GM18517 (cell line): Measurements from ENCODE around the gene TIPIN.
"Not testable (repeated sequence)": the region's sequence is repeated elsewhere in the genome, so short reads cannot be mapped to it uniquely, and the experiment has no call there.

Experiments
- ATAC-seq: cut with Tn5 transposase; IDR thresholded peaks from one replicate; pipeline ENCODE4 v1.9.1; 2021; ENCODE audit warnings: mild to moderate bottlenecking, moderate library complexity; ENCODE audit not compliant: unreplicated experiment

The TIPIN gene

DNA sequence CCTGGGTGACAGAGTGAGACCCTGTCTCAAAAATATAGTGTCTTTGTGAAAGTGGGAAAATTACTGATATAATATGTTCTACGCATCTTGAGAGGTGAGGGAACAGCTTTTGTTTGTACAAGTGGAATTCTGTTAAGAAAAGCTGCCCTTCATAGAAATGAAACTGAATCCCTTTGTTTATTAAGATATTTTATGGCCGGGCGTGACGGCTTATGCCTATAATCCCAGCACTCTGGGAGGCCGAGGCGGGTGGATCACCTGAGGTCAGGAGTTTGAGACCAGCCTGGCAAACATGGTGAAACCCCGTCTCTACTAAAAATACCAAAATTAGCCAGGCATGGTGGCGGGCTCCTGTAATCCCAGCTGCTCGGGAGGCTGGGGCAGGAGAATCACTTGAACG lies 52.1 kb downstream of the TIPIN start:
- not testable (repeated sequence) for ATAC-seq

DNA sequence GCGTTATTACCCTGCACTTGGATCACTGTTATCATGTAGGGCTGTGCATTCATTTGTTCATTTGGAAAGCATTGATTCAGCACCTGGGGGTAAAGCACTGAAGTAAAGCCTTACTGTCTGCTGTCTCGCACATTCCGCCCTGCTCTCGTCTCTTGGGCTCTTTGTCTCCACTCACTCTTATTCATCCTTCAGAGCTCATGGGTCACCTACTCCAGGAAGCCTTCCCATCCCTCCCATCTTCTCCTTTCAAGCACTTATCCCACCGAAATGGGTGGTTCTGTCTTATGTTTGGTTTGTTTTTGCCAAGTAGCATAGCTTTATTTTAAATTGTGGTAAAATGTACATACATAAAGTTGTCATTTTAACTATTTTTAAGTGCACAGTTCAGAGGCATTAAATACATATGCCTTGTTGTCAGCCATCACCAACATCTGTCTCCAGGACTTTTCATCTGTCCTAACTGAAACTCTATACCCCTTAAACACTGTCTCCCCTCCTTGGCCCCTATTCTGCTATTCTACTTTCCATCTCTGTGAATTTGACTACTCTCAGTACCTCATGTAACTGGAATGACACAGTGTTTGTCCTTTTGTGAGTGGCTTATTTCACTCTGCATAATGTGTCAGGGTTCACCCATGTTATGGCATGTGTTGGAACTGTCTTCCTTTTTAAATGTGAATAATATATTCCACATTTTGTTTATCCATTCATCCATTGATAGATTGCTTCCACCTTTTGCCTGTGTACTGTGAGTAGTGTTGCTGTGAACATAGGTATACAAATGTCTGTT lies 53.8 kb downstream of the TIPIN start:
- no peak for ATAC-seq

DNA sequence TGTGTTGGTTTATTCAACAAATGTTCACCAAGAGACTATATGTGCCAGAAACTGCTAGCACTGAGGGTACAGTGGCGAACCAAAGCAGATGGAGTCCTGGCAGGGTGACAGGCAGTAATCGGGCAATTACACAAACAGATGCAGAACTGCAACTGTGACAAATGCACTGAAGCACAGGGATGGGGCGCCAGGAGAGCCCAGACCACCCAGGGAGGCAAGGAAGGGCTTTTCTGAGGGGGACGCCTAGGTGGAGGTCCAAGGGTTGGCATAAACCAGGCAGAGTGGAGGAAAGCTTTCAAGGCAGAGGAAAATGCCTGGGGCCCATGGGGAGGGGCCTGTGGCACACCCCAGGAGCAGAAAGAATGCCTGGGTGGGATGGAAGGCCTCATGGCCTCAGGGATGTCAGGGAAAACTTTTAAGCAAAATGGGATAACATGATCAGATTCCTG lies 57.7 kb downstream of the TIPIN start:
- no peak for ATAC-seq

DNA sequence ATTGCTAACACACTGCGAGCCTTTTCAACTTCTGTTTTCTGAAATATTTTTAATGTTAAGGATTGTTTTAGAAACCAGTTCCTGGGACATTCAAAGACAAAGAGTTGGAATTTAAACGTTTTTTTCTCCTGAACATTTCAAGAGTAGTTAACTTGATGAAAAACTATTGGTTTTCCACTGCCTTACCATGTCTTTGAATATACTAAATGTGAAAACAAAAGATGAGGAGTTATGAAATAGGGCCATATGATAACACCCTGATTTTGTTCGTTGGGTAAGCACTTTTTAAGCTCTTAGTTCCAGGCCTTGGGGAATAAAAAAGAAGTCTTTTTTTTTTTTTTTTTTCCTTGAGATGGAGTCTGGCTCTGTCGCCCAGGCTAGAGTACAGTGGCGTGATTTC lies 60.3 kb downstream of the TIPIN start:
- ATAC-seq = no peak

DNA sequence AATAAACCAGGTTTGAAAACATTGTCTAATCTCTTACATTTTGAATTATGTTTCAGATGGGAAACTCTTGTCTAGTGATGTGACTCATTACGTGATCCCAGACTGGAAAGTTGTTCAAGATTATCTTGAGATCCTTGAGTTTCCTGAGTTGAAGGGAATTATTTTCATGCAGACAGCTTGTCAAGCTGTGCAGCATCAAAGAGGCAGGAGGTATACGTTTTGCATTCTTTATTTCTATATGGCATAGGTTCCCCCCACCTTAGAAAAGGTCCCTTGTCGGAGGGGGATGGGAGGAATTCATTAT lies 61.6 kb downstream of the TIPIN start:
- no peak for ATAC-seq

DNA sequence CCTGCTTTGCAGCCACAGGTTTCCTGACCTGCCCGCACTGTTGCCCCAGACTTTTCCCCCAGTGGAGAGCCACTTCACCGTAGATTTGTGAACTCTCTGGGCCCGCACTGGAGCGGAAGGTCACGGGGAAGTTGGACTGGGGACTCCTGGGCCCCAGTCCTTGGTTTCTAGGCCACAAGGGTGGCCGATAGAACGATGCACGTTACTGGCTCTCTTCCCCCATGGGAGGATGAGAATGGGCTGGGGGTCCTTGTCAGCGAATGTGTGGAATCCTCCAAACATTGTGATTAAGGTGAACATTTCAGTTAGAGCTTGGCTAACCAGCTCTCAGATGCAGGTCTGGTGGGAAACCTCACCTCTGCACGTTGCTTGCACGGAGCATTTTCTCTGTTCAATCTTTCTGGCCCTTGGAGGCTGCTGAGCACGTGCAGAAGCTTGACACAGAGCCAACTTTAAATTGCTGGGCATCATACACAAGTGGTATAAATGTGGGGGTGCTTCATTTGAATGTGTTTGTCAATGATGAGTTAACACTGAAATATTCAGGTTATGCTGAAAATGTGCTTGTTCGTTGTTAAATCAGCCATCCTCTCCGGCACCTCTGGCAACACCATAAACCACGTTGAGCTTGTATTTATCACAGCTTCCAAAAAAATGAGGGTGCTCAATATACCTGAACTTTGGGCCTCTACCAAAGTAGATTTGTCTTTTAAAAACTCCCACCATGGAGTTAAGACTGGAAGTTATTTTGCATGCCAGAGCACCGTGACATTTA lies 62.1 kb downstream of the TIPIN start:
- peak; percentile 20 for ATAC-seq

DNA sequence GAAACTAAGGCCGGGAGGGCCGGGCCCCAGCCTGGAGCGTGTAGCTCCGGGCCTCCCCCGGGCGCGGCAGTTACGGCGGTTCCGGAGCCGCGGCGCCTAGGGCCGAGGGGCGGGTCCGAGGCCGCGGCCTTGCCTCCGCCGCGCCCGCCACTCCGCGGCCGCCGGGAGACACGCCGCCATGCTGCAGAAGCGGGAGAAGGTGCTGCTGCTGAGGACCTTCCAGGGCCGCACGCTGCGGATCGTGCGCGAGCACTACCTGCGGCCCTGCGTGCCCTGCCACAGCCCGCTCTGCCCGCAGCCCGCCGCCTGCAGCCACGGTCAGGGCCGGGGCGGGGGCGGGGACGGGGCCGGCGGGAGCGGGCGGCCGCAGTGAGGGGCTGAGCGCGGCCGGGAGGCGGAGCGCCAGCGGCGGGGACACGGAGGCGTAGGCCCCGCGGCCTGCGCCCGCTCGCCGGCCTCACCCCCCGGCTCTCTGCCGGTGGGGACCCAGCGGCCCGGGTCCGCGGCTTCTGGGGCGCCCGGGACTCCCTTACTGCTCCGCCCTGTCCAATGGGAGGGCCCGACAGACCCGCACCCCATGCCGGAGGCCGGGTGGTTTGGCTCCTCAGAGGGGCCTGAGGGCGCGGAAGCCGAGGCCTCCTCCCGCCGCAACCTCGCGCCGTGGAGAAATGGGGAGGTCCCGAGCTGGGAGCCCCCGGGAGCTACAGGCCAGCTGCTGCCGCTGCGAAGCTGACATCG lies 62.9 kb downstream of the TIPIN start, which contains the start of gene DIS3L:
Gene DIS3L (plus strand): TSS at position 150 of the 738 bp plus-strand sequence. CDS start 29 bp downstream, at position 179.
- ATAC-seq = peak; percentile 67

DNA sequence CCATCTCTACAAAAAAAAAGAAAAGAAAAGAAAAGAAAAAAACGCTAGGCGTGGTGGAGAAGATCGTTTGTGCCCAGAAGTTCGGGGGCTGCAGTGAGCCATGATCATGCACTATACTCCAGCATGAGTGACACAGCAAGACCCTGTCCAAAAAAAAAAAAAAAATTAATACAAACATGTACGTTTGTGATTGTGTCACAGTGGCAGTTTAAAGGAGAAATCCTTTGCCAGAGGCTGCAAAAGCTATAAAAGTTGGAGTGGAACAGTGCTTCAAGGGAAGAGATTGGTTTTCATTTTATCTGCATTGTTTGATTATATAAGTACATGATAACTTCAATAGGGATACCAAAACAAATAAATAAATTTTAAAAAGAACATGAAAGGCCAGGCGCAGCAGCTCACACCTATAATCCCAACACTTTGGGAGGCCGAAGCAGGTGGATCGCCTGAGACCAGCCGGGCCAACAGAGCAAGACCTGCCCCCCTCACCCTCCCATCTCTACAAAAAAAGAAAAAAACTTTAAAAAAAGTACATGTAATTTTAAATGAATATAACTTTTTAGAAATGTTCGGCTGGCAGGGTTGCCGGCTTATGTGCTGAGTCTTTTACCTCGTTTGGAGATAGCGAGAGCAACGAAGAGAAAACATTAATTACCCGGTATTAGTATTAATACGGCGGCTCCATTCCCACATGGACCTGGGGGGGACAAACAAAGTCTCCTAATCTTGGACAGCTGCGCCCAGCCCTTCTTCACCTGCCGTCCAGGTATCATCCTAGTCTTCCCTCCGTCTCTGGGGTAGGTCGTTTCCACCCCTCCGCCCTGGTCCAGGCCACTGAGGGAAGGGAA lies 63.7 kb downstream of the TIPIN start:
- ATAC-seq = no peak

DNA sequence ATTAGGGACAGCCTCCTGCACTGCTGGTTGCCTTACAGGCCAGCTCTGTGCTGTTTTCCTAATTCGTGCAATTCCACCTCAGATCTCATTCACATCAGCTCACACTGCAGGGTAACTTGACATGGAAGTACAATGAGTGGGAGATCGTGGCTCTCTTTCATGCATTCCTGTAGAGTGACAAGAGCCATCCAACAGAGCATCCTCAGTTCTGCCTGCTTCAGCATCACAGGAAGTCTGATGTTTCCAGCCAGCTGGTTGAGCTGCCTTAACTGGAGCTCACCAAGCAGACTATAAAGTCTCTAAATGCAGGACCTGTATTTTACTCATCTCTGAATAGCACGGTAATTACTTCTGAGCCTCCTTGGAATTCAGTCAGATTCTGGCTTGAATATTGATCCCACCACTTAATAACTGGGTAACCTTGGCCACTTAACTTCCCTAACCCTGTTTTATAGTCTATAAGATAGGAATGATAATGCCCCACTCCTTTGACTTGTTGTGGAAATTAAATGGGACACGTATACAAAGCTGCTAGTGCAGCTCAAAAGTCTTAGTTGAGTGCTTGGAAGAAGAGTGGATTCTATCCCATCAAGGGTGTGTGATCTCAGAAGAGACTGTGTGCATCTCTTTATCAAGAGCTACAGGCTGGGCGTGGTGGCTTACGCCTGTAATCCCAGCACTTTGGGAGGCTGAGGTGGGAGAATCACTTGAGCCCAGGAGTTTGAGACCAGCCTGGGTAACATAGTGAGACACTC lies 64.5 kb downstream of the TIPIN start:
- ATAC-seq = no peak

DNA sequence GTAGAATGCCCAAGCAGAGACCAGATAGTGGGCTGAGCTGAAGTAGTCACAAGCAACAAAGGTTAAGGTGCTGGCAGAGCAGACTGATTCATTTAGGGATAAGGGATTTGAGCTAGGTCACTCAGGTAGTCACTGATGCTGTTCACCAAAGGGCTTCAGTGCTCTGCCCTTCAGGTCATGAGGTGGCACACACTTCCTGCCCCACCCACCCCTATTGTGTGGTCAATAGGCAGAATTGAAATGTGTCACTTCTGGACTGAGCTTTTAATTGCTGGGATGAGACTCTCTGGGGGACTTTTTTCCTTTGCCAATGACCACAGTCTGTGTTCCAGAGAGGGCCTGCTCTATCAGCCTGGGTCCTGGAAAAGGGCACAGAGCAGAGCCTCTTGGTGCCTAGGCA lies 66.0 kb downstream of the TIPIN start:
- no peak for ATAC-seq

DNA sequence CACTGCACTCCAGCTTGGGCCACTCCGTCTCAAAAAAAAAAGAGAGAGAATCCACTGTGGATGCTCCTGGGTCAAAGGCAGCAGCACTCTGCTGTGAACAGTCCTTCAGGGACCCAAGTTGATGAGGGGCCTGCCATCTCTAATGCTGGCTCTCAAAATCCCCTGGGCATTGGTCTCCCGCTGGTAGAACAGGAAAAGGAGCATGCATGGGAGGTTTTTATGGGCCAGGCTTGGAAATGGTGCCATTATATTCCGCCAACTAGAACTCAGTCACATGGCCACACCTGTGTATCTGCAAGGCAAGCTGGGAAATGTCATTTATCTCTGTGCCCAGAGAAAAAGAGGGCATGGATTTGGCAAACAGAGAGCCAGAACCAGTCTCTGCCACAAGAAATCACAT lies 66.5 kb downstream of the TIPIN start:
- no peak for ATAC-seq

DNA sequence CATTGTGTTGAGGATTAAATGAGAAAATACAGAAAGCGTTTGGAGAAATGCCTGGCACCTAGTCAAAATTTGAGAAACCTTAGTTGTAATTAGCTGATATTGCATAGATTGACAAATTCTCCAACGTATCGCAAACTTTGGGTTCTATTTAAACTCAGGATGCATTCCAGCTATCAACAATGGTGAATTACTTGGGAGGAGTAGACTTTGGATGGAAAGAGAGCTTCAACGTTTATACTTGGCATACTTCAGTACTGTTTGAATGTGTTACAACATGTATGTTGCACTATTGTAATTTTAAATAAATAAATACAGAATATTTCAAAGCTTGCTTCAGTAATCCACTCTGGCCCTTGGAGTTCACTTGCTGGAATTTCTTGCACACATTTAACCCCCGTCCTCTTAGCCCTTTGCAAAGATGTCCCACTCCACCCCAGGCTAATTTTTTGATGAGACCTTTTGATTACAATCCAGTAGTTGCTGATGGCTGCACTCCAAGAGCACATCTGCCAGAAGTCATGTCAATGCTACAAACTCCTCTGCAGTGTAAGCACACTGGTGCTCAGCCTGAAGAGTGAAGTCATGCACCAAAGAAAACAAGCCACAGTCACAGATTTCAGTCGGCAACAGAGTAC lies 67.8 kb downstream of the TIPIN start:
- ATAC-seq = no peak

DNA sequence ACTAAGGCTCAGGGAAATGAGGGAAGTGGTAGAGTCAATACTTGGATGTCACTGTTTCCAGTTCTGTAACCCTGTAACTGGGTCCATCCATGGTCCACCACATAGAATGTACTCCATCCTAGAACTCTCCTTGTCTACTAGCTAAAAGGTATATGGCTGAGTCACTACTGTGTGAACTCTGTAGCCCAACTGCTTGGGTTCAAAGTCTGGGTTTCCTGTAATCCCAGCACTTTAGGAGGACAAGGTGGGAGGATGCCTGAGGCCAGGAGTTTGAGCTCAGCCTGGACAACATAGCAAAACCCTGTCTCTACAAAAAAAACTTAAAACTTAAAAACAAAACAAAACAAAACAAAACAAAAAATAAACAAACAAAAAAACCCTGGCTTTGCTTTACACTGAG lies 68.4 kb downstream of the TIPIN start:
- no peak for ATAC-seq

DNA sequence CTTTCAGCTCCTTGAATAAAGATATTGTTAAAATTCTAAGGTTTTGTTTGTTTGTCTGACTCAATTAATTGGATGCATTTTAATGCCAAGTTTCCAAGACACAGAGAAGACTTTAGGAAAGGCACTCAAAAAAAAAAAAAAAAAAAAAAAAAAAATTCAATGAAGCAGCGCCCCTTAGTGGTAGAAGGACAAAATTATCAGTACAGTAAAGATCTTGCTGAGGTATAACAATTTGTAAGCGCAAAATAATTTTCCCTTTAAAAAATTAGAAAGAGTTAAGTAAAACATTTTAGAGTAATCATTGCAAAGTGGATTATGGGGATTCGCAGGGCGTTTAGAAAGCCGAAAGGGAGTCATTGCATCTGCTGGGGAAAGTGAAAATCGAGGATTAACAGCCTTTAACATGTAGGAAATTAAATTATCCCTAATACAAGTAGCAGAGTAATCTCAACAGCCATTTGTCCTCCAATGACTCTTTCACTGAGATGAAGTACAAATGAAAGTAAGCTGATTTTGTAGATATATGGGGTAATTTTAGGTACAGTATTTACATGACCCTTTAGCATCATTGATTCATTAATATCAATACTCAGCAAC lies 68.9 kb downstream of the TIPIN start:
- ATAC-seq = no peak
